ENCODE results near the gene TTN.
A peak's percentile ranks its signal among the peaks of the same experiment; 100 is the strongest.

DNA sequence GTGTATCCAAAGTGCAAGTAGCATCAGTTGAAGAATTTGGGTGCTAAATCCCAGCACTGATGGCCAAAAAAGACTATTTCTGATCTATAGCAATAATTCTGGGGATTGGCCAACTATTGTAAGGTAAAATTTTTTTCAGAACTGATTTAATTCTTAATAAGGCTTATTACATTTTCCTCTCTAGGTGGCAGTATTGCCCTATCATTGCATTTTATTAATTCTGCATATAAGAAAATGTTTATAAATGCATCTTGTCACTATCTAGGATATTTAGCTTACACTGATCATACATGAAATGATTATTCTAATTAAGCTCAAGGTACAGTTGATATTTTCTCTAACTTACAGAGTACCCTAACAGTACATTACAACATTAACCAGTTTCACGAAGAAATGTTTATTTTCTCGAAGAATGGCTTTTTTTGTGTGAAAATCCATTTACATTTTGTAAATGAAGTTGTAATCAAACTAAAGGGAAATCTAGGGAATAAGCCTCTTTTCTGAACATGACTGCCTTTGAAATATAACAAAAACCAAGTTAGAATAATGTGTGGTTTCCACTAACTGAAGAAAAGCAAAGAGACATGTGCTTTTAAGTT is 11.0 kb downstream of the TTN start:
- TF ChIP-seq EZH2 (IDR thresholded peaks at IDR 0.05; ENCODE audit: insufficient read depth, low read length) = no peak
- TF ChIP-seq, protein P1, sequence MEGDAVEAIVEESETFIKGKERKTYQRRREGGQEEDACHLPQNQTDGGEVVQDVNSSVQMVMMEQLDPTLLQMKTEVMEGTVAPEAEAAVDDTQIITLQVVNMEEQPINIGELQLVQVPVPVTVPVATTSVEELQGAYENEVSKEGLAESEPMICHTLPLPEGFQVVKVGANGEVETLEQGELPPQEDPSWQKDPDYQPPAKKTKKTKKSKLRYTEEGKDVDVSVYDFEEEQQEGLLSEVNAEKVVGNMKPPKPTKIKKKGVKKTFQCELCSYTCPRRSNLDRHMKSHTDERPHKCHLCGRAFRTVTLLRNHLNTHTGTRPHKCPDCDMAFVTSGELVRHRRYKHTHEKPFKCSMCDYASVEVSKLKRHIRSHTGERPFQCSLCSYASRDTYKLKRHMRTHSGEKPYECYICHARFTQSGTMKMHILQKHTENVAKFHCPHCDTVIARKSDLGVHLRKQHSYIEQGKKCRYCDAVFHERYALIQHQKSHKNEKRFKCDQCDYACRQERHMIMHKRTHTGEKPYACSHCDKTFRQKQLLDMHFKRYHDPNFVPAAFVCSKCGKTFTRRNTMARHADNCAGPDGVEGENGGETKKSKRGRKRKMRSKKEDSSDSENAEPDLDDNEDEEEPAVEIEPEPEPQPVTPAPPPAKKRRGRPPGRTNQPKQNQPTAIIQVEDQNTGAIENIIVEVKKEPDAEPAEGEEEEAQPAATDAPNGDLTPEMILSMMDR (IDR thresholded peaks at IDR 0.05; ENCODE audit: insufficient read depth, low read depth, low read length) = peak; percentile 53
